ENCODE measurements around the gene IDUA. TPM values are rescaled to one million over a fixed set of nuclear protein-coding genes. Genes with fewer than 3 reads are reported as not detected.
"Not testable (repeated sequence)": the region's sequence is repeated elsewhere in the genome, so short reads cannot be mapped to it uniquely, and the experiment has no call there.

The IDUA gene
- total and polyA plus RNA-seq, 4 experiments from 2014 or later: 5.0 to 64.1 (median 38.7) TPM

- intact Hi-C loops (cut with micrococcal nuclease): no loop called here
- Histone ChIP-seq H3K9me3 (ENCODE audit: control insufficient read depth in 1 of 2, low read length in 2 of 2) (no peaks in the 10 kb centered on the region), H3K27me3 (ENCODE audit: insufficient read depth, low read length) (no peaks in the 10 kb centered on the region), H3K36me3 (ENCODE audit: insufficient read depth, low read length) (peaks cover 2% of the 10 kb centered on the region), H3K4me1 (ENCODE audit: insufficient read depth, low read length) (peaks cover 24% of the 10 kb centered on the region), H3K4me3 (ENCODE audit: low read length in 2 of 2) (peak overlapping the region in 1 of 2 donors; percentile 57), H3K27ac (ENCODE audit: low read depth, low read length) (no peak overlapping the region)
- Mint-ChIP-seq H3K27ac (peak overlapping the region in 1 of 7 donors; percentile 42), H3K9me3 (no peaks in the 10 kb centered on the region), H3K4me1 (peaks cover 0 to 13% (median 3%) of the 10 kb centered on the region in 4 donors), H3K27me3 (no peaks in the 10 kb centered on the region), H3K4me3 (peak overlapping the region in 5 of 8 donors; percentile 41 to 68 (median 43)), H3K36me3 (no peaks in the 10 kb centered on the region)
- DNase-seq: no peak
- POLR2A ChIA-PET (ENCODE audit: partially characterized antibody): interaction anchor here (1.5 to 2.8 kb wide), 3 partner anchors 15 to 39 kb away, joined by 8 to 11 read pairs (median 10); partner anchors contain the start of genes GAK, IDUA and TMEM175
- CTCF ChIA-PET (ENCODE audit: partially characterized antibody): interaction anchor here (1.0 kb wide), 1 partner anchor 230 kb away, joined by 3 read pairs; no protein-coding TSS in a partner anchor
These were observed 15.0 kb upstream of the IDUA start for GRCh38 chr4:971666-972500.

GRCh38 chr4:972651-973424, 14.0 kb upstream of the IDUA start:
- peaks cover 24% of the 10 kb centered on the region for H3K4me1 ChIP-seq (ENCODE audit: insufficient read depth, low read length)
- H3K27ac ChIP-seq (ENCODE audit: low read depth, low read length): peak overlapping the region; percentile 51
- peak; percentile 59 to 72 (median 62) for DNase-seq
- no peaks in the 10 kb centered on the region for H3K9me3 ChIP-seq (ENCODE audit: control insufficient read depth in 1 of 2, low read length in 2 of 2)
- H3K27ac Mint-ChIP-seq: no peak overlapping the region
- peak overlapping the region; percentile 34 to 68 (median 50) for H3K4me3 Mint-ChIP-seq
- H3K27me3 ChIP-seq (ENCODE audit: insufficient read depth, low read length): no peaks in the 10 kb centered on the region
- H3K9me3 Mint-ChIP-seq: no peaks in the 10 kb centered on the region
- peaks cover 2% of the 10 kb centered on the region for H3K36me3 ChIP-seq (ENCODE audit: insufficient read depth, low read length)
- intact Hi-C loops (cut with micrococcal nuclease): loop anchor here (1.0 kb wide), 5 partner anchors 13 to 299 kb away; partner anchors contain the start of genes ATP5ME, GAK, MYL5 and TMEM175
- H3K4me3 ChIP-seq (ENCODE audit: low read length in 2 of 2): peak overlapping the region; percentile 36 to 57
- H3K27me3 Mint-ChIP-seq: no peaks in the 10 kb centered on the region
- CTCF ChIA-PET (ENCODE audit: partially characterized antibody): interaction anchor here (1.0 kb wide), 1 partner anchor 231 kb away, joined by 3 read pairs; no protein-coding TSS in a partner anchor
- POLR2A ChIA-PET (ENCODE audit: partially characterized antibody): interaction anchor here (1.5 to 2.8 kb wide), 3 partner anchors 14 to 40 kb away, joined by 8 to 11 read pairs (median 10); partner anchors contain the start of genes GAK, IDUA and TMEM175
- H3K36me3 Mint-ChIP-seq: no peaks in the 10 kb centered on the region
- H3K4me1 Mint-ChIP-seq: peaks cover 0 to 13% (median 3%) of the 10 kb centered on the region in 4 donors

- no peaks in the 10 kb centered on the region for H3K27me3 ChIP-seq (ENCODE audit: insufficient read depth, low read length)
- no peaks in the 10 kb centered on the region for H3K27me3 Mint-ChIP-seq
- no peaks in the 10 kb centered on the region for H3K9me3 ChIP-seq (ENCODE audit: control insufficient read depth in 1 of 2, low read length in 2 of 2)
- peak within 1 kb of the TSS; percentile 34 to 76 (median 52) for H3K4me3 Mint-ChIP-seq
- H3K4me1 ChIP-seq (ENCODE audit: insufficient read depth, low read length): peaks cover 24% of the 10 kb centered on the region
- H3K36me3 Mint-ChIP-seq: no peaks in the 10 kb centered on the region
- H3K36me3 ChIP-seq (ENCODE audit: insufficient read depth, low read length): peaks cover 2% of the 10 kb centered on the region
- peak within 1 kb of the TSS; percentile 51 for H3K27ac ChIP-seq (ENCODE audit: low read depth, low read length)
- ChIA-PET CTCF (ENCODE audit: partially characterized antibody) (interaction anchor here (1.0 to 1.9 kb wide), 2 partner anchors 13 to 232 kb away, joined by 3 to 4 read pairs; partner anchors contain the start of gene IDUA), POLR2A (ENCODE audit: partially characterized antibody) (interaction anchor here (1.5 to 2.8 kb wide), 3 partner anchors 13 to 41 kb away, joined by 8 to 11 read pairs (median 10); partner anchors contain the start of genes GAK, IDUA and TMEM175)
- peak; percentile 78 to 88 (median 83) for DNase-seq
- intact Hi-C loops (cut with micrococcal nuclease): loop anchor here (1.0 kb wide), 5 partner anchors 13 to 299 kb away; partner anchors contain the start of genes ATP5ME, GAK, MYL5 and TMEM175
- no peaks in the 10 kb centered on the region for H3K9me3 Mint-ChIP-seq
- peak within 1 kb of the TSS in 1 of 7 donors; percentile 60 for H3K27ac Mint-ChIP-seq
- peak within 1 kb of the TSS; percentile 36 to 57 for H3K4me3 ChIP-seq (ENCODE audit: low read length in 2 of 2)
- H3K4me1 Mint-ChIP-seq: peaks cover 0 to 13% (median 3%) of the 10 kb centered on the region in 4 donors
These were observed 13.1 kb upstream of the IDUA start, which contains the start of gene DGKQ for GRCh38 chr4:973431-974397. Gene DGKQ, minus strand, starts transcription at chr4:973569. Its CDS starts 87 bp downstream, at chr4:973482.

GRCh38 chr4:974668-975067, 12.2 kb upstream of the IDUA start:
- Histone ChIP-seq H3K4me1 (ENCODE audit: insufficient read depth, low read length) (peaks cover 24% of the 10 kb centered on the region), H3K27ac (ENCODE audit: low read depth, low read length) (no peak overlapping the region), H3K27me3 (ENCODE audit: insufficient read depth, low read length) (no peaks in the 10 kb centered on the region), H3K9me3 (ENCODE audit: control insufficient read depth in 1 of 2, low read length in 2 of 2) (no peaks in the 10 kb centered on the region), H3K4me3 (ENCODE audit: low read length in 2 of 2) (no peak overlapping the region), H3K36me3 (ENCODE audit: insufficient read depth, low read length) (peaks cover 2% of the 10 kb centered on the region)
- Mint-ChIP-seq H3K27me3 (no peaks in the 10 kb centered on the region), H3K9me3 (no peaks in the 10 kb centered on the region), H3K27ac (peak overlapping the region in 1 of 7 donors; percentile 41), H3K36me3 (no peaks in the 10 kb centered on the region), H3K4me3 (peak overlapping the region in 1 of 8 donors; percentile 29), H3K4me1 (peaks cover 0 to 13% (median 3%) of the 10 kb centered on the region in 4 donors)
- ChIA-PET CTCF (ENCODE audit: partially characterized antibody) (interaction anchor here (1.9 kb wide), 1 partner anchor 12 kb away, joined by 4 read pairs; the partner anchor contains the start of gene IDUA), POLR2A (ENCODE audit: partially characterized antibody) (no interaction called here)
- intact Hi-C loops (cut with micrococcal nuclease): no loop called here
- DNase-seq: no peak

- H3K9me3 Mint-ChIP-seq; H3K36me3 Mint-ChIP-seq; CTCF ChIA-PET (ENCODE audit: partially characterized antibody); H3K27ac Mint-ChIP-seq; H3K27me3 ChIP-seq (ENCODE audit: insufficient read depth, low read length); H3K4me3 ChIP-seq (ENCODE audit: low read length in 2 of 2); H3K27ac ChIP-seq (ENCODE audit: low read depth, low read length); H3K9me3 ChIP-seq (ENCODE audit: control insufficient read depth in 1 of 2, low read length in 2 of 2); DNase-seq; intact Hi-C loops (cut with micrococcal nuclease); H3K4me3 Mint-ChIP-seq; POLR2A ChIA-PET (ENCODE audit: partially characterized antibody); H3K27me3 Mint-ChIP-seq; H3K36me3 ChIP-seq (ENCODE audit: insufficient read depth, low read length); H3K4me1 Mint-ChIP-seq: not testable (repeated sequence)
- H3K4me1 ChIP-seq (ENCODE audit: insufficient read depth, low read length): peaks cover 17% of the 10 kb centered on the region
These were observed 10.8 kb upstream of the IDUA start for GRCh38 chr4:976016-976415.

- Mint-ChIP-seq H3K4me1 (peaks cover 0 to 1% (median 0%) of the 10 kb centered on the region in 4 donors), H3K36me3 (no peaks in the 10 kb centered on the region), H3K27me3 (no peaks in the 10 kb centered on the region), H3K4me3 (no peak overlapping the region), H3K27ac (no peak overlapping the region), H3K9me3 (no peaks in the 10 kb centered on the region)
- H3K27ac ChIP-seq (ENCODE audit: low read depth, low read length): no peak overlapping the region
- H3K9me3 ChIP-seq (ENCODE audit: control insufficient read depth in 1 of 2, low read length in 2 of 2): no peaks in the 10 kb centered on the region
- no peak overlapping the region for H3K4me3 ChIP-seq (ENCODE audit: low read length in 2 of 2)
- H3K27me3 ChIP-seq (ENCODE audit: insufficient read depth, low read length): no peaks in the 10 kb centered on the region
- no peaks in the 10 kb centered on the region for H3K4me1 ChIP-seq (ENCODE audit: insufficient read depth, low read length)
- ChIA-PET CTCF (ENCODE audit: partially characterized antibody) (no interaction called here), POLR2A (ENCODE audit: partially characterized antibody) (no interaction called here)
- intact Hi-C loops (cut with micrococcal nuclease): no loop called here
- DNase-seq: no peak
- no peaks in the 10 kb centered on the region for H3K36me3 ChIP-seq (ENCODE audit: insufficient read depth, low read length)
These were observed 7.7 kb upstream of the IDUA start for GRCh38 chr4:978957-979701.
